Activated CD4-positive, alpha-beta T cell treated with anti-CD3 and anti-CD28 coated beads, Interleukin-2, Interleukin-4, amounts not matched to agents 100 ng/mL and 50 ng/mL, durations not matched to agents 16 hours and 8 hours (primary cell): ENCODE results near the gene COQ5.
"Not testable (repeated sequence)": the region's sequence is repeated elsewhere in the genome, so short reads cannot be mapped to it uniquely, and the experiment has no call there.

Experiments used
- DNase-seq: peaks from one replicate; pipeline ENCODE4 v3.0.0-alpha.2; 2020; ENCODE audit warnings: low spot score

Gene COQ5

GRCh38 chr12:120528861-120529525 is at the start of gene COQ5:
Gene COQ5, minus strand, starts transcription at chr12:120529158. Its CDS starts 17 bp downstream, at chr12:120529141.
- peak; percentile 89 for DNase-seq

DNA sequence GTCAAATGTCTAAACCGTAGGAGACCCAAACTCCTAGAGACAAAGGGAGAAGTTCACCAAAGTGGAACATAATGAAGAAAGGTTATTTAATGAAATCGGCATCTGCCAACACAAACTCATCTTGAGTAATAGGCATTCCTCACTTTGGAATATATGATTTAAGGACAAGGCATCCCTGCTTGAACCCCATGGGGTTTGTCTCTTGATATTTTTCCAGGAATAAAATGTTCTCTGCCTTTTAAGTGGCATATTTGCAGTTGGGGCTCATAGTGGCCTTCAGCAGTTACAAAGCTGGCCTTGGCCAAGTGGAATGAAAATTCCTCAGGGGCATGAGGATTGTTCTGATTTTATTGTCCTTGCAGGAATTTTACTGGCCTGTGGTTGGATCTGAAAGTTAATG is 45.1 kb upstream of the COQ5 start:
- no peak for DNase-seq

DNA sequence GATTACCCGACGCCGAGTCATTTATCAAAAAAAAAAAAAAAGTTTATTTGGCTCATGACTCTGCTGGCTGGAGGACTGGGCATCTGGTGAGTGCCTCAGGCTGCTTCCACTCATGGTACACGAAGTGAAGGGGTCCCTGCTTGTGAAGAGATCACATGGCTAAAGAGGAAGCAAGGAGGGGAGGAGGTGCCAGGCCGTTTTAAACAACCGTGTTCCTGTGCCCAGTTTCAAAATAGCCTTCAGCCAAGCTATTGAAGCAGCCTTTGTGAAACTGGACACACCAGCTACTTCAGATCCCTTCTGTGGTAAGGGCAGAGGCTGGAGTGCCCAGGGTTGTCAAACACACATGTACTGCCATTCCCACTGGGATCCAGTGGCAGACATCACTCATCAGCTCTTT is 44.6 kb upstream of the COQ5 start:
- no peak for DNase-seq

DNA sequence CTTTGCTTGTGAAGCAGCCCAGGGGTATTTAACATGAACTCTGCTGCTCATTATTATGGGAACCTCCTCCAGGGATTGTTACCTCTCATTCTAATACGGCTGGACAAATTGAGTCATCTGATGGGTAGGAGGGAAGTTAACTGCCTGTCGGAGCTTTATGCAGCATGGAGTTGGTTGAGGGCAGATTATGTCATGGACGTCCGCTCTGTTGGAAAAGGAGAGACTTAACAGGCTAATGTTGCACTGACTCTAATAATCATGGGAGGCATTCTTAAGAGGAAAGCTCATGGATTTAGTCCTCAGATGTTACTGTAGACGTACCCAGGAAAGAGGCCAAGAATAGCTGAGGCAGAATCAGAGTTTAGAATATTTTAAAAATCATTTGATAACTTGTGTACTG is 42.3 kb upstream of the COQ5 start:
- no peak for DNase-seq

GRCh38 chr12:120563495-120563894 is 34.5 kb upstream of the COQ5 start:
- no peak for DNase-seq

DNA sequence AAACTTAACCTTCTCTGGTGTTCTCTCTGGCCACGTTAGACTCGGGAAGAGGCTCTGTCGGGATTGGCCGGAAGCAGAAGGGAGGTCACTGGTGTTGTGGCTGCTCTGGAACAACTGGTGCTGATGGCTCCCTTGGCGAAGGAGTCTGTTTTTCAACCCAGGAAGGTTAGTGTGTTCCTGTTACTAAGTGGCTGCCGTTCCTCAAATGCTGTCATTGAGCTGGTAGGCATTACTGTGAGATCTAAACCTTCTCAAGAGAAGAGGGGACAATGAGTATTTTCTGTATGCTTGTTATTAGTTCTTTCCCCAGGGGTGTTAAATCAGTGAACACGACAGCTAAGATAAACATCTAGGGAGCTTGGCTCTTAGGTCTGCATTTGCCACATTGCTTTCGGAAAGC is 33.9 kb upstream of the COQ5 start:
- no peak for DNase-seq

DNA sequence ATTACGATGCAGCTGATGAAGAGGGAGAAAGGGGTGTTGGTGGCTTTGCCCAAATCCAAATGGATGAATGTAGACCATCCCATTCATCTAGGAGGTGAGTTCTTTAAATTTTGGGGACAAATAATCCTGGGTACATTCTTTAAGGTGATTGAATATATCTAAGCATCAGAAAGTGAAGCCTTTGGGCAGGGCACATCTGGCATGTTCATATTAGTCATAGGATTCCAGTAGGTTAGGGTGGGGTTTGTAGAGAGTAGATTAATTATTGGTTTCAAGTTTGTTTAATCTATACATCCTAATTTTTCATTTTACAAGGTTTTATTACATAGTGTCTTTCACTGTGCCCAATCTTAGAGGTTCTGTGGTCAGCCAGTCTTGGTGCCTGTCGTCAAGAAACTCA is 28.6 kb upstream of the COQ5 start:
- no peak for DNase-seq

GRCh38 chr12:120554678-120555077 is 25.7 kb upstream of the COQ5 start:
- DNase-seq, result no peak

- no peak for DNase-seq
These were observed 17.1 kb upstream of the COQ5 start for GRCh38 chr12:120546050-120546386.

DNA sequence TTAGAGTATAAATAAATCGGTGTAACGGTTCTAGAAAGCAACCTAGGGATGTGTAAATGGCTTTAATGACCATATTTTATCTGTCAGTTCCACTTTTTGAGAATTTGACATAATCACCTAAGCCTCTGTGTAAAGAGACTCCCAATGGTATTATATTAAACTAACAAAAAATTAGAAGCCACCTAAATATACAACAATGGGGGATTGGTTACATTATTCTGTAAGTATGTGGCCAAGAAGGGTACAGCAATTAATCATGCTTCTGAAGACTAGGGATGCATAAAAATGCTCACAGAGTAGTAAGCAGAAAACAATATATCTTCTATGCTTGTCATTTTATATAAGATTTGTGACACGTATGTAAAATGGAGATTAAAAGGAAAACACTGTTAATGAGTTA is 15.7 kb upstream of the COQ5 start:
- no peak for DNase-seq

- no peak for DNase-seq
These were observed 13.2 kb upstream of the COQ5 start for GRCh38 chr12:120542166-120542565.

- DNase-seq, result peak; percentile 48
These were observed 11.5 kb upstream of the COQ5 start for GRCh38 chr12:120540445-120540844.

- peak; percentile 60 for DNase-seq
These were observed 10.3 kb upstream of the COQ5 start for GRCh38 chr12:120539303-120539702.

DNA sequence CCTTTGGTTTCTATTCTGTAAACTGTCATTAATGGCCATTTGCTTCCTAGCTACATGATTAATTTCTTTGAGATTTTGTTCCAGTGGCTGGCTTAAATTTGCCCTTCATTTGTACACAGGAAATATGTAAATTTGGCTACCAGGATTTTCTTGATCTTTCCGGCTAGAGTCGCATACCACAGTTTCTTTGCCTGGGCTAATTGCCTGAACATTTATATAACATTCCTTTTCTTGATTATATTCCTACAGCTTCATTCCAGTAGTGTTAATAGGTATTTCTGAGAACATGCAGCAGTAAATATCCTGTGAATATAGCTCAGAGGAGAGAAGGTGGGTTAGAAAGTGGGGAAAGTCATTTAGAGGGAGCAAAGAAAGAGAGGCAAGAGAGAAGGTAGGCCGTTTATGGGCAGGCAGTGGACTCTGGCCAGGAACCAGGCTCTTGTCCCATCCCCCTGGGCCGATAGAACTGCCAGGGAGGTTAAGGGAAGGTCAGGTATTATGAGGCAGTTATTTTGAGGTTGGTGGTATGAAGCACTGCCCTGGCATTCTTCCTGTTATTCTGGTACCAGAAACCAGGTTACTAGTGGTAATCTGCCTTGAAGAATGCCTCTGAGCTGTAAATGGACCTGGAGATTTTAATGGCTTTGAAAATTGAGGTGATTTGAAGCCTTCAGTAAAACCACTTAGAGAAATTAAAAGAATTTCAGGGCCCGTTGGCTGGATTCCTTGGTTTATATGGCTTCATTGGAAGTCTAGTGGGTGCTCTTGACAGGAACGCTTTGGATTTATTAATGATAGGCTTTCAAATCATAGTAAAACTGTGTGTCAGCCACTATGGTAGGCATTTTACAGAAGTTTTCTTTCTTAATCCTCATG is 9.6 kb upstream of the COQ5 start:
- peak; percentile 16 for DNase-seq

GRCh38 chr12:120537856-120538220 is 8.9 kb upstream of the COQ5 start:
- DNase-seq, result no peak

DNA sequence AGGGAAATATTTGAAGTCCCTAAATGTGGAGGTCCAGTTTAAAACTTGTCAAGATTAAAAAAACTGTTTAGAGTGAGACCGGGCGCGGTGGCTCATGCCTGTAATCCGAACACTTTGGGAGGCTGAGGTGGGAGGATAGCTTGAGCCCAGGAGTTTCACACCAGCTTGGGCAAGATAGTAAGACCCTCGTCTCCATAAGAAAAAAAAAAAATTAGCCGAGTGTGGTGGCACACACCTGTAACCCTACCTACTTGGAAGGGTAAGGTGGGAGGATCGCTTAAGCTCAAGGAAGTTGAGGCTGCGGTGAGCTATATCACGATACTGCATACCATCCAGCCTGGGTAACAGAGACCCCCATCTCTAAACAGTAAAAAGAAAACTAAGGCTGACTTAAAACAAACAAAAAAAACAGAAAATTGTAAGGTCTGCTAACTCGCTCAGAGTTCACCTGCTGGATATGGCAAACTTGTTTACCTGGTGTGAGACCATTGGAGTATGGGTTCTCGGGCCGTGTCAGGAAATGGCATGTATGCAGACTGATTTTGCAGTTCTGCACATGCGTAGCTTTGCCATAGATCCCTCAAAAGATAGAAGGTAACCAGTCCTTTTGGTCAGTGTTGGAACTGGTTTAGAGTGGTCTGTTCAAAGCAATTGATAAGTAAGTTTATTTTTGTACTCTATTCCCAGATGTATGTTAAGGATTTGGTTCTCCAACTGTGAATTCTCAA is 7.3 kb upstream of the COQ5 start:
- peak; percentile 49 for DNase-seq

- peak; percentile 44 for DNase-seq
These were observed 6.0 kb upstream of the COQ5 start for GRCh38 chr12:120534703-120535655.

DNA sequence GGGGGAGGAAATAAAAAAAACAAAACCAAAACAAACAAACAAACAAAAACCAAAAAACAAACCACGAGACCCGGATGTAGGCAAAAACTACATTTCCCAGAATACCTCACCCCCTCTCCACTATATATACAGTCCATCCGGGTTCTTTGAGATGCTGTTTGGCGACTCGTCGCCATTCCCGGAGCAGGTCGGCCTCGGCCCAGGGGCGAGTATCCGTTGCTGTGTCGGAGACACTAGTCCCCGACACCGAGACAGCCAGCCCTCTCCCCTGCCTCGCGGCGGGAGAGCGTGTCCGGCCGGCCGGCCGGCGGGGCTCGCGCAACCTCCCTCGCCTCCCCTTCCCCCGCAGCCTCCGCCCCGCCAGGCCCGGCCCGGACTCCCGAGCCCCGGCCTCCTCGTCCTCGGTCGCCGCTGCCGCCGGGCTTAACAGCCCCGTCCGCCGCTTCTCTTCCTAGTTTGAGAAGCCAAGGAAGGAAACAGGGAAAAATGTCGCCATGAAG is 5.3 kb upstream of the COQ5 start, which contains the start of gene RNF10:
RNF10 (plus strand) TSS at position 154 of the 500 bp plus-strand sequence. CDS start 456 bp downstream, outside the sequence.
- DNase-seq, result peak; percentile 93

- no peak for DNase-seq
These were observed 3.8 kb upstream of the COQ5 start for GRCh38 chr12:120532701-120533238.

- DNase-seq, result not testable (repeated sequence)
These were observed 1.4 kb upstream of the COQ5 start for GRCh38 chr12:120530418-120530761.
